GM12878 (cell line): ENCODE results near the gene COX4I2. TPM values are rescaled to one million over a fixed set of nuclear protein-coding genes. Genes with fewer than 3 reads are reported as not detected.

ENCODE experiments used
- ATAC-seq: fragments of 200-7000 bp; cut with Tn5 transposase; 3 replicates; pipeline ENCODE4 v1.9.1; 2020; ENCODE audit warnings: mild to moderate bottlenecking, moderate library complexity
- BruUV-seq: library from RNA; stranded (reverse); fragments of 400-500 nt; replicated peaks from 2 replicates; lab custom pipeline; 2021; lab: Mats Ljungman, UMichigan
- CTCF ChIA-PET: fragments of 300-600 bp; sonication (Branson Sonifier 250); formaldehyde crosslinking; extraction: SDS; loops from one replicate; lab custom pipeline; 2021; ENCODE audit warnings: inconsistent platforms; lab: Yijun Ruan, JAX
- POLR2A ChIA-PET: fragments of 350-600 bp; formaldehyde crosslinking; extraction: SDS; loops from one replicate; lab custom pipeline; 2021; ENCODE audit warnings: inconsistent platforms; lab: Charles Lee
- RAD21 ChIA-PET: fragments of 300-600 bp; sonication (Branson Sonifier 250); formaldehyde crosslinking; loops from one replicate; lab custom pipeline; 2023; ENCODE audit warnings: antibody characterized with exemption; ENCODE audit not compliant: unreplicated experiment; lab: Charles Lee
- SMC1A ChIA-PET: fragments of 300-600 bp; sonication (Branson Sonifier 250); formaldehyde crosslinking; loops from one replicate; lab custom pipeline; 2023; ENCODE audit not compliant: unreplicated experiment, uncharacterized antibody; lab: Charles Lee
- DNase-seq: peaks from one replicate; pipeline ENCODE4 v3.0.0-alpha.2; 2011; ENCODE audit warnings: low read depth, low spot score
- FAIRE-seq: peaks from 3 replicates; lab custom pipeline; 2011; peaks lifted over from hg19 to GRCh38; lab: Jason Lieb, UNC
- H2AFZ ChIP-seq: 2 replicates; pipeline ENCODE4 v1.6.0; 2011; ENCODE audit warnings: low read depth, low read length, control low read depth; ENCODE audit not compliant: control insufficient read depth
- H3K27ac ChIP-seq: 2 replicates; pipeline ENCODE4 v1.5.1; 2011; ENCODE audit warnings: control low read depth; ENCODE audit not compliant: control insufficient read depth, insufficient read depth
- H3K27me3 ChIP-seq, 2 experiments: replicated peaks in 1 of 2; 2 replicates each; pipeline versions ENCODE4 v1.6.0 to v1.6.1; 2011; ENCODE audit warnings: low read length in 1 of 2; ENCODE audit not compliant: control insufficient read depth in 2 of 2, insufficient read depth in 2 of 2
- H3K36me3 ChIP-seq, 2 experiments: 2 replicates each; pipeline ENCODE4 v1.5.1; 2011; ENCODE audit warnings: low read length in 1 of 2; ENCODE audit not compliant: control insufficient read depth in 2 of 2, insufficient read depth in 2 of 2
- H3K4me1 ChIP-seq: 2 replicates; pipeline ENCODE4 v1.6.1; 2011; ENCODE audit warnings: mild to moderate bottlenecking, low read length, moderate library complexity, mixed read lengths; ENCODE audit not compliant: control insufficient read depth, insufficient read depth
- H3K4me2 ChIP-seq: 2 replicates; pipeline ENCODE4 v1.6.0; 2011; ENCODE audit warnings: control low read depth; ENCODE audit not compliant: control insufficient read depth, insufficient read depth
- H3K4me3 ChIP-seq: fragments of 200-600 bp; sonication (generic); 2 replicates; pipeline ENCODE4 v1.5.1; 2016
- H3K79me2 ChIP-seq: 2 replicates; pipeline ENCODE4 v1.6.0; 2011; ENCODE audit warnings: low read length; ENCODE audit not compliant: control insufficient read depth, insufficient read depth
- H3K9ac ChIP-seq: 2 replicates; pipeline ENCODE4 v1.8.0; 2011; ENCODE audit warnings: low read length, control low read depth, mixed read lengths; ENCODE audit not compliant: control insufficient read depth, insufficient read depth
- H3K9me3 ChIP-seq: replicated peaks from 3 replicates; pipeline ENCODE4 v1.5.1; 2011; ENCODE audit warnings: mild to moderate bottlenecking, low read length; ENCODE audit not compliant: control insufficient read depth, insufficient read depth
- H4K20me1 ChIP-seq: 2 replicates; pipeline ENCODE4 v1.6.0; 2011; ENCODE audit not compliant: control insufficient read depth, insufficient read depth
- CREM ChIP-seq: IDR thresholded peaks from 2 replicates; pipeline ENCODE4 v1.6.1; 2014; ENCODE audit warnings: antibody characterized with exemption, low read depth
- E2F8 ChIP-seq: fragments of 450-650 bp; IDR thresholded peaks from 2 replicates; pipeline ENCODE4 v1.6.1; 2018; ENCODE audit warnings: mild to moderate bottlenecking, low read depth, moderate library complexity; ENCODE audit not compliant: partially characterized antibody
- JUNB ChIP-seq: IDR thresholded peaks from 2 replicates; pipeline ENCODE4 v1.6.1; 2016; ENCODE audit warnings: antibody characterized with exemption, mild to moderate bottlenecking
- MLLT1 ChIP-seq: fragments of 450-650 bp; IDR thresholded peaks from 2 replicates; pipeline ENCODE4 v1.6.1; 2016; ENCODE audit warnings: mild to moderate bottlenecking
- MYB ChIP-seq: fragments of 150-350 bp; IDR thresholded peaks from 2 replicates; pipeline ENCODE4 v1.6.1; 2014; ENCODE audit warnings: mild to moderate bottlenecking, low read depth, low read length, borderline replicate concordance
- RFX5 ChIP-seq: IDR thresholded peaks from 2 replicates; pipeline ENCODE4 v1.6.1; 2011; ENCODE audit warnings: low read depth, low read length, improper control_type of control experiment
- SMAD1 ChIP-seq: fragments of 450-650 bp; IDR thresholded peaks from 2 replicates; pipeline ENCODE4 v1.6.1; 2018; ENCODE audit warnings: mild to moderate bottlenecking, low read depth; ENCODE audit not compliant: partially characterized antibody
- SMC3 ChIP-seq: IDR thresholded peaks from 2 replicates; pipeline ENCODE4 v1.6.1; 2011; ENCODE audit warnings: low read length, improper control_type of control experiment, borderline replicate concordance
- ZBTB40 ChIP-seq: fragments of 450-650 bp; IDR thresholded peaks from 2 replicates; pipeline ENCODE4 v1.6.1; 2016; ENCODE audit warnings: mild to moderate bottlenecking, moderate library complexity, borderline replicate concordance
- ZNF24 ChIP-seq: fragments of 450-650 bp; IDR thresholded peaks from 2 replicates; pipeline ENCODE4 v1.6.1; 2017; ENCODE audit warnings: antibody characterized with exemption, mild to moderate bottlenecking
- ZNF274 ChIP-seq: IDR thresholded peaks from one replicate; pipeline ENCODE4 v1.8.0; 2011; ENCODE audit not compliant: insufficient read length, insufficient read depth
- WGBS: methylation state at CpG from one replicate; pipeline ENCODE4 v1.1.6; 2016; ENCODE audit warnings: low lambda C conversion rate; ENCODE audit not compliant: insufficient replicate concordance, insufficient coverage; ENCODE audit errors: missing lambda C conversion rate; 5-methylcytosine and 5-hydroxymethylcytosine counted together
- in situ Hi-C: fragments of 300-500 bp; cut with MboI; formaldehyde crosslinking; loops from 9 replicates; pipeline ENCODE4 v1.14.3; 2018; ENCODE audit warnings: mixed read lengths
- intact Hi-C: fragments of 100-400 bp; cut with micrococcal nuclease; formaldehyde crosslinking; loops from one replicate; pipeline ENCODE4 v1.14.2; 2022; ENCODE audit not compliant: unreplicated experiment
- polyA plus RNA-seq, 11 experiments: library from polyadenylated mRNA; depleted of rRNA in 4 of 11; unstranded in 6 of 11; stranded (reverse) in 5 of 11; fragments of >200 nt; fragmentation: Nextera tagmentation in 4 of 11; fragmentation: Illumina TruSeq in 1 of 11; extraction: Ambion mirVana in 4 of 11; extraction: Trizol in 1 of 11; gene quantifications; 1 replicate in 1 of 11; 2 replicates in 10 of 11; pipeline versions ENCODE4 v1.2.1 to v1.2.3, GENCODE V29; 2011 to 2016; ENCODE audit warnings: inconsistent platforms in 2 of 11, missing spikeins in 2 of 11, low read depth in 1 of 11
- total RNA-seq, 4 experiments: library from RNA; depleted of rRNA in 3 of 4; stranded (reverse); fragments of >200 nt in 3 of 4; fragmentation: Illumina TruSeq in 1 of 4; extraction: Trizol in 1 of 4; gene quantifications; 2 replicates each; pipeline versions ENCODE4 v1.2.1 to v1.2.3, GENCODE V29; 2013 to 2021

COX4I2 gene
- total and polyA plus RNA-seq, 10 of the 15 experiments (the other 5 are each of a cell fraction or from before 2014, with no cell fraction given): not detected

- no peak for TF ChIP-seq ZBTB40
- TF ChIP-seq MYB: no peak
- TF ChIP-seq SMC3: no peak
- no peak for TF ChIP-seq ZNF24
- no peak for TF ChIP-seq ZNF274
These were observed 32.9 kb downstream of the COX4I2 start (continued) for GRCh38 chr20:31670371-31671228.

GRCh38 chr20:31671324-31671723 lies 33.6 kb downstream of the COX4I2 start:
- RAD21 ChIA-PET: no interaction called here
- POLR2A ChIA-PET: interaction anchor here (1.2 kb wide), 1 partner anchor 9 kb away, joined by 3 read pairs; no protein-coding TSS in a partner anchor
- Histone ChIP-seq H3K9ac (no peak overlapping the region), H2AFZ (no peak overlapping the region), H4K20me1 (no peaks in the 10 kb centered on the region), H3K9me3 (no peaks in the 10 kb centered on the region), H3K27me3 (no peaks in the 10 kb centered on the region), H3K4me3 (no peak overlapping the region), H3K4me2 (no peak overlapping the region), H3K4me1 (peaks cover 20% of the 10 kb centered on the region)
- ATAC-seq: no peak
- no TSS peak for BruUV-seq
- CTCF ChIA-PET: interaction anchor here (1.6 to 2.3 kb wide), 2 partner anchors 10 to 53 kb away, joined by 4 to 17 read pairs; no protein-coding TSS in a partner anchor
- SMC1A ChIA-PET: interaction anchor here (2.3 kb wide), 1 partner anchor 10 kb away, joined by 8 read pairs; no protein-coding TSS in a partner anchor
- intact Hi-C loops (no loop called here), in situ Hi-C loops (no loop called here)
- no peak for DNase-seq
- no peak for TF ChIP-seq SMAD1
- TF ChIP-seq JUNB: no peak
- TF ChIP-seq RFX5: no peak
- no peak for TF ChIP-seq E2F8
- TF ChIP-seq MLLT1: no peak
- TF ChIP-seq CREM: no peak
- TF ChIP-seq, all 136 proteins: peak for 0
- Histone ChIP-seq H3K79me2 (peaks cover 21% of the 10 kb centered on the region), H3K36me3 (peaks cover 1 to 4% of the 10 kb centered on the region in 2 experiments; a peak in 3 of 4 replicates), H3K27ac (no peak overlapping the region)
- no peak for FAIRE-seq
- WGBS: 94% methylated on average over 2 of the region's 2 CpGs
